Breast epithelium (tissue), 3 donors: ENCODE measurements around the gene SDK1.

Experiments
- POLR2A ChIP-seq: fragments of 450-650 bp; IDR thresholded peaks from one replicate; pipeline ENCODE4 v1.6.1; 2016; ENCODE audit warnings: antibody characterized with exemption, mild to moderate bottlenecking, moderate library complexity
- POLR2AphosphoS5 ChIP-seq, 3 donors: sonication (generic); formaldehyde crosslinking; IDR thresholded peaks; one replicate each; pipeline ENCODE4 v1.6.1; 2017; ENCODE audit warnings: antibody characterized with exemption in 3 of 3
- TF ChIP-seq, protein P1 (sequence below), 3 donors: fragments of 450-650 bp; IDR thresholded peaks; one replicate each; pipeline ENCODE4 v1.5.1; 2016 to 2017; ENCODE audit warnings: antibody characterized with exemption in 3 of 3, mild to moderate bottlenecking in 3 of 3, moderate library complexity in 3 of 3

GRCh38 chr7:3309956-3310355, 8.9 kb downstream of the SDK1 start:
- TF ChIP-seq, protein P1, sequence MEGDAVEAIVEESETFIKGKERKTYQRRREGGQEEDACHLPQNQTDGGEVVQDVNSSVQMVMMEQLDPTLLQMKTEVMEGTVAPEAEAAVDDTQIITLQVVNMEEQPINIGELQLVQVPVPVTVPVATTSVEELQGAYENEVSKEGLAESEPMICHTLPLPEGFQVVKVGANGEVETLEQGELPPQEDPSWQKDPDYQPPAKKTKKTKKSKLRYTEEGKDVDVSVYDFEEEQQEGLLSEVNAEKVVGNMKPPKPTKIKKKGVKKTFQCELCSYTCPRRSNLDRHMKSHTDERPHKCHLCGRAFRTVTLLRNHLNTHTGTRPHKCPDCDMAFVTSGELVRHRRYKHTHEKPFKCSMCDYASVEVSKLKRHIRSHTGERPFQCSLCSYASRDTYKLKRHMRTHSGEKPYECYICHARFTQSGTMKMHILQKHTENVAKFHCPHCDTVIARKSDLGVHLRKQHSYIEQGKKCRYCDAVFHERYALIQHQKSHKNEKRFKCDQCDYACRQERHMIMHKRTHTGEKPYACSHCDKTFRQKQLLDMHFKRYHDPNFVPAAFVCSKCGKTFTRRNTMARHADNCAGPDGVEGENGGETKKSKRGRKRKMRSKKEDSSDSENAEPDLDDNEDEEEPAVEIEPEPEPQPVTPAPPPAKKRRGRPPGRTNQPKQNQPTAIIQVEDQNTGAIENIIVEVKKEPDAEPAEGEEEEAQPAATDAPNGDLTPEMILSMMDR (IDR thresholded peaks at IDR 0.05): no peak
- TF ChIP-seq POLR2A (no peak), POLR2AphosphoS5 (IDR thresholded peaks at IDR 0.05) (no peak)
